SW480 (cell line): ENCODE data around the gene HSD17B14.
"Not testable (repeated sequence)": the region's sequence is repeated elsewhere in the genome, so short reads cannot be mapped to it uniquely, and the experiment has no call there.

Experiments used
- DNase-seq: peaks from one replicate; pipeline ENCODE4 v3.0.0-alpha.2; 2016; ENCODE audit warnings: low spot score

HSD17B14 gene

GRCh38 chr19:48836089-48837017, at the start of gene HSD17B14:
Gene HSD17B14, minus strand, starts transcription at chr19:48836491. Its CDS starts 80 bp downstream, at chr19:48836411.
- no peak for DNase-seq

DNA sequence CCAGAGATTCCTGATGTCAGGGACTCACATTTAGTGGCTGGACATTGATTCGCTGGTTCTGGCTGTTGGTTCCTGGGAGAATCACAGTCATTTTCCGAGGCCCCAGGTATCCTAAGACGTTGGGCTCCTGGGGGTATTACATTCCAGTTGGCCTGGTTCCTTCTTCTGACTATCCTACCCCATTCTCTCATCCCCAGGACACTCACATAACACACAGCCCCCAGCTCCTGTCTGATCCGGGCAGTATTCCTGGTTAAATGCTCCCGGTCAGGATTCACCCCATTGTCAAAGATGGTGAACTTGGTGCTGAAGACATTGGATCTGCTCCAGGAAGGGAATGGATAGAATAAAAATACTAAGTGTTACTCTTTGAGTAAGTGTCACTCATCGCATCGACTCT, 47.4 kb upstream of the HSD17B14 start:
- no peak for DNase-seq

DNA sequence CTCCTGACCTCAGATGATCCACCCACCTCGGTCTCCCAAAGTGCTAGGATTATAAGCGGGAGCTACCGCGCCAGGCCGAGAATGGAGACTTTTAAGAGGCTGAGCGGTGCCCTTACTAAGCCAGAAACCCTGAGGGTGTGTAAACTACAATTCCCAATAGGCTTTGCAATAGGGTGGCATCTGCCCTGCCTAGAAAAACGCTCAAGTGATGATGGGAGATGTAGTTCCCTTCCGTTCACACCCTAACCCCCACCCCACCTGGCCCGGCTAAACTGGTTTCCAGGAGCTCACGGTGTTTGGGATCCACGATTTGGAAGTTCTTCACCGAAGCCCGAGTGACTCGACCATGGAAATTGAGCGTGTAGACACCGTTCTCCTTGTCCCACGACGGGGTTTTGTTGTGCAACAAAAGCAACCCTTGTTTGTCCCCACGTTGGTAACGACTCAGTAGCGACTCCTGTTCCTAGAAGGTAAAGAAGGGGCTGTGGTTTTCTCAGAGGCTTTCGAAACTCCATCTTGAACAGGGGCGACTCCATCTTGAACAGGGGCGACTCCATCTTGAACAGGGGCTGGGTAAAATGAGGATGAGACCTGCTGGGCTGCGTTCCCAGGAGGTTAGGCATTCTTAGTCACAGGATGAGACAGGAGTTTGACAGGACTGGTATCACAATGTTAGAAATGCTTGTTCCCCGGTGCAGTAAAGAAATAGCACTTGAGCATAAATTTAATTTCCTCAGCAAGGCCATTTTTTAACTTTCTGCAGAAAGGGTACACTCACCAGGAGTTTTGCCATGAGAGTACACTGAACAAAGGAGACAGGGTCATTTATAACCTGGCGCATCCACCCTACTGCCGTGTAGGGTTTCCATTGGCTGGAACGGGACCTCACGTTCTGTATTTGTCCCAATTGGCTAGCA, 45.7 kb upstream of the HSD17B14 start:
- DNase-seq = peak; percentile 61

GRCh38 chr19:48879696-48880095, 43.4 kb upstream of the HSD17B14 start:
- DNase-seq = not testable (repeated sequence)

- no peak for DNase-seq
Observed at GRCh38 chr19:48879025-48879637, 42.8 kb upstream of the HSD17B14 start.

DNA sequence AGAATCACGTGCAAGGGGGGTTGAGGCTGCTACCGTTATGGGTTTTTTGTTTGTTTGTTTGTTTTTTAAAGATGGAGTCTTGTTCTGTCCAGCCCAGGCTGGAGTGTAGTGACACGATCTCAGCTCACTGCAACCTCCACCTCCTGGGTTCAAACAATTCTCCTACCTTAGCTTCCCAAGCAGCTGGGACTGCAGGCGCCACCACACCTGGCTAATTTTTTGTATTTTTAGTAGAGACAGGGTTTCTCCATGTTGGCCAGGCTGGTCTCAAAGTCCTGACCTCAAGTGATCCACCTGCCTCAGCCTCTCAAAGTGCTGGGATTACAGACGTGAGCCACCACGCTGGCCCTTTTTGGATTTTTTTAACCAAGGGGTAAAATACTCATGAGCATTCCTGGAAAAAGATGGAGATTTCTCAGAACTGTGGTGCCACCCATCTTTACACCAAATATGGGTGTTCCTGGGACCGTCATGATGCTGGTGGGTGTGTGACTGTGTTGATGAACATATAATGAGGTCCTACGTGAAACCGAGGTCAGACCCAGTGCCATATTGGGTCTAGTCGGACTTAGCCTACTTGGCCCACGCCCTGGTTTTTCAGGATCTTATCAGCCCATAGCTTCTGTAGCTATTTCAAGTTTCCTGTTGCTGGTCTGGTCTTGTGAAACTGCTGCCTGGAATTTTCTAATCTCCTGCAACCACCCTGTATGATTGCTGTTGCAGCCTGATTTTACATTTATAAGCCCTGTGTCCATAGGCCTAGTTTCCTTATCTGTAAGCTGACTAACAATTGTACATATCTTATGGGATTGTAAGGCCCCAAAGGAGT, 42.1 kb upstream of the HSD17B14 start:
- DNase-seq = no peak

- DNase-seq = no peak
Observed at GRCh38 chr19:48877855-48878195, 41.5 kb upstream of the HSD17B14 start.

- DNase-seq = not testable (repeated sequence)
Observed at GRCh38 chr19:48876043-48876981, 40.0 kb upstream of the HSD17B14 start.

DNA sequence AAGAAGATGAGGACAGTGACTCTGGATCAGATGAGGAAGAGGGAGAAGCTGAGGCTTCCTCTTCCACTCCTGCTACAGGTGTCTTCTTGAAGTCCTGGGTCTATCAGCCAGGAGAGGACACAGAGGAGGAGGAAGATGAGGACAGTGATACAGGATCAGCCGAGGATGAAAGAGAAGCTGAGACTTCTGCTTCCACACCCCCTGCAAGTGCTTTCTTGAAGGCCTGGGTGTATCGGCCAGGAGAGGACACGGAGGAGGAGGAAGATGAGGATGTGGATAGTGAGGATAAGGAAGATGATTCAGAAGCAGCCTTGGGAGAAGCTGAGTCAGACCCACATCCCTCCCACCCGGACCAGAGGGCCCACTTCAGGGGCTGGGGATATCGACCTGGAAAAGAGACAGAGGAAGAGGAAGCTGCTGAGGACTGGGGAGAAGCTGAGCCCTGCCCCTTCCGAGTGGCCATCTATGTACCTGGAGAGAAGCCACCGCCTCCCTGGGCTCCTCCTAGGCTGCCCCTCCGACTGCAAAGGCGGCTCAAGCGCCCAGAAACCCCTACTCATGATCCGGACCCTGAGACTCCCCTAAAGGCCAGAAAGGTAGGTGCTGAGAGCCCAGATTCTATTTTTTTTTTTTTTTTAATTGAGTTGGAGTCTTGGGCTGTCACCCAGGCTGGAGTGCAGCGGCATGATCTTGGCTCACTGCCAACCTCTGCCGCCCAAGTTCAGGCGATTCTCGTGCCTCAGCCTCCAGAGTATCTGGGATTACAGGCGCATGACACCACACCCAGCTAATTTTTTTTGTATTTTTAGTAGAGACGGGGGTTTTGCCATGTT, 38.2 kb upstream of the HSD17B14 start:
- DNase-seq = peak; percentile 59

- DNase-seq = no peak
Observed at GRCh38 chr19:48873476-48874302, 37.4 kb upstream of the HSD17B14 start.

- DNase-seq = peak; percentile 99
Observed at GRCh38 chr19:48872884-48873475, 36.7 kb upstream of the HSD17B14 start.

DNA sequence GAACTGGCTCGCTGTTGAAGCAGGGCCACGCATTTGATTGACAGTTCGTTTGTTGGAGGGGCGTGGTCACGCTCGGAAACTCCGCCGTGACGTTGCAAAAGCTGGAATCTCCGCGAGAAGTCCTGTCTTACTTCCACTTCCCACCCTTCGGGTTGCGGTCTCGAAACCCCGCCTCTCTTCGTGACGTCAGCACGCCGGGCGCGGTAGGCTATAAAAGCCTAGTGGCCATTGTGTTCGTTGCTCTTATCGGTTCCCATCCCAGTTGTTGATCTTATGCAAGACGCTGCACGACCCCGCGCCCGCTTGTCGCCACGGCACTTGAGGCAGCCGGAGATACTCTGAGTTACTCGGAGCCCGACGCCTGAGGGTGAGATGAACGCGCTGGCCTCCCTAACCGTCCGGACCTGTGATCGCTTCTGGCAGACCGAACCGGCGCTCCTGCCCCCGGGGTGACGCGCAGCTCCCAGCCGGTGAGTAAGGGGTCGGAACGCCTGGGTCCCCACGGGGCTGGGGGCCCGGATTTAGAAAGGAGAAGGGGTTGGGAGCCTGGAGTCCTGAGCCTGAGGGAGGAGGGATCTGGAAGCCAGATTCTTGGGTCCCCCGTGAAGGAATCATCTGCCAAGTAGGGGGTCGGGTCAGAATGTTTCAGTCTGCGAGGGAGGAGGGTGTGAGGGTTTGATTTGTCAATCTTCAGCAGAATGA, 36.0 kb upstream of the HSD17B14 start, which contains the start of gene PPP1R15A:
Gene PPP1R15A, plus strand, starts transcription at position 240 of the 702 bp plus-strand sequence. CDS start 813 bp downstream, outside the sequence.
- DNase-seq = peak; percentile 99

- not testable (repeated sequence) for DNase-seq
Observed at GRCh38 chr19:48871471-48872181, 35.3 kb upstream of the HSD17B14 start.

DNA sequence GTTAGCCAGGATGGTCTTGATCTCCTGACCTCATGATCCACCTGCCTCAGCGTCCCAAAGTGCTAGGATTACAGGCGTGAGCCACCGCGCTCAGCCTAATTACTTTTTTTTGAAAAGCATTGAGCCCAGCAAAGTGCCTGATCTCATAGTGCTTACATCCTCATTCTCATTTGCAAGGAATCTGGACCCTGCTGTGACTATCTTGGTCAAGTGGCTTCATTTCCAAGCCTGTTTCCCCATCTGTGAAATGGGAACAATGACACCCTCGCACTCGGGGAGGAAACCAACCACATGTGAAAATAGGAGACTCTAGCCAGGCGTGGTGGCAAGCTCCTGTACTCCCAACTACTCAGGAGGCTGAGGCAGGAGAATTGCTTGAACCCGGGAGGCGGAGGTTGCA, 33.8 kb upstream of the HSD17B14 start:
- no peak for DNase-seq

GRCh38 chr19:48868114-48868886, 32.0 kb upstream of the HSD17B14 start, which contains the start of gene PLEKHA4:
Gene PLEKHA4, minus strand, starts transcription at chr19:48868617. Its CDS starts 997 bp downstream, at chr19:48867620.
- DNase-seq = peak; percentile 66

- DNase-seq = no peak
Observed at GRCh38 chr19:48867746-48868113, 31.4 kb upstream of the HSD17B14 start.
